Endothelial cell of umbilical vein (primary cell): ENCODE data around the gene SPATA6L.

Experiments
- EZH2 ChIP-seq: IDR thresholded peaks from 2 replicates; pipeline ENCODE4 v1.6.1; 2012; ENCODE audit warnings: borderline replicate concordance, low read depth, mild to moderate bottlenecking, moderate library complexity, low read length, inconsistent platforms; ENCODE audit not compliant: severe bottlenecking
- FOS ChIP-seq: IDR thresholded peaks from 2 replicates; pipeline ENCODE4 v1.6.1; 2011; ENCODE audit warnings: mild to moderate bottlenecking, low read length, moderate library complexity, borderline replicate concordance; ENCODE audit not compliant: insufficient read depth
- JUN ChIP-seq: IDR thresholded peaks from 2 replicates; pipeline ENCODE4 v1.6.1; 2011; ENCODE audit warnings: borderline replicate concordance, low read depth; ENCODE audit not compliant: insufficient read length, insufficient read depth
- POLR2A ChIP-seq: IDR thresholded peaks from 2 replicates; pipeline ENCODE4 v1.6.1; 2012; ENCODE audit warnings: low read depth, mild to moderate bottlenecking, control low read depth, low read length
- POLR2AphosphoS5 ChIP-seq: IDR thresholded peaks from 2 replicates; pipeline ENCODE4 v1.6.1; 2012; ENCODE audit warnings: low read depth, mild to moderate bottlenecking, control low read depth, low read length, moderate library complexity; ENCODE audit not compliant: insufficient read depth
- TF ChIP-seq, protein P1 (sequence below), 2 donors: IDR thresholded peaks; 1 replicate in 1 of 2; 2 replicates in 1 of 2; pipeline ENCODE4 v1.5.1; 2011; ENCODE audit warnings: low read length in 2 of 2, mild to moderate bottlenecking in 2 of 2, moderate library complexity in 2 of 2, control low read depth in 1 of 2, inconsistent platforms in 1 of 2, low read depth in 1 of 2; ENCODE audit not compliant: insufficient read depth in 1 of 2; ENCODE audit errors: extremely low read depth in 1 of 2

DNA sequence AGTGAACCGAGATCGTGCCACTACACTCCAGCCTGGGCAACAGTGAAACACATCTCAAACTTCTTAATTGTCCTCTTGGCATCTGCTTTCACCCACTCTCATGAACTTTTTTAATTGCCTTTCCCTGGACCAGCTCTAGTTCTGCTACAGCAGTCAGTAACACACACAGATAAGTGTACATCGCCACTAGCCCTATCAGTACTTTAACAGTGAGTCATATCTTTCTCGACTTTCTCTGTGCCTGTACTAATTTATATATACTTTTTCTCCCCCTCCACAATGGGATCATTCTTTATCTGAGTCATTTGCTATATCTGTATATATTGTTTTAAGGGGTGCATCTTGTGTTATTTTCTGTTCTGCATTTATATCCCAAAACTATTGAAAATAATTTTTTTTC, 19.8 kb upstream of the SPATA6L start:
- TF ChIP-seq, protein P1, sequence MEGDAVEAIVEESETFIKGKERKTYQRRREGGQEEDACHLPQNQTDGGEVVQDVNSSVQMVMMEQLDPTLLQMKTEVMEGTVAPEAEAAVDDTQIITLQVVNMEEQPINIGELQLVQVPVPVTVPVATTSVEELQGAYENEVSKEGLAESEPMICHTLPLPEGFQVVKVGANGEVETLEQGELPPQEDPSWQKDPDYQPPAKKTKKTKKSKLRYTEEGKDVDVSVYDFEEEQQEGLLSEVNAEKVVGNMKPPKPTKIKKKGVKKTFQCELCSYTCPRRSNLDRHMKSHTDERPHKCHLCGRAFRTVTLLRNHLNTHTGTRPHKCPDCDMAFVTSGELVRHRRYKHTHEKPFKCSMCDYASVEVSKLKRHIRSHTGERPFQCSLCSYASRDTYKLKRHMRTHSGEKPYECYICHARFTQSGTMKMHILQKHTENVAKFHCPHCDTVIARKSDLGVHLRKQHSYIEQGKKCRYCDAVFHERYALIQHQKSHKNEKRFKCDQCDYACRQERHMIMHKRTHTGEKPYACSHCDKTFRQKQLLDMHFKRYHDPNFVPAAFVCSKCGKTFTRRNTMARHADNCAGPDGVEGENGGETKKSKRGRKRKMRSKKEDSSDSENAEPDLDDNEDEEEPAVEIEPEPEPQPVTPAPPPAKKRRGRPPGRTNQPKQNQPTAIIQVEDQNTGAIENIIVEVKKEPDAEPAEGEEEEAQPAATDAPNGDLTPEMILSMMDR (IDR thresholded peaks at IDR 0.05; ENCODE audit: extremely low read depth in 1 of 2, insufficient read depth in 1 of 2, low read depth in 1 of 2, low read length in 2 of 2): no peak
- TF ChIP-seq EZH2: no peak
- TF ChIP-seq POLR2A: no peak
- TF ChIP-seq FOS: no peak
- no peak for TF ChIP-seq POLR2AphosphoS5
- TF ChIP-seq JUN: no peak
